Measurements from ENCODE around the gene TBC1D17. TPM values are rescaled to one million over a fixed set of nuclear protein-coding genes. Genes with fewer than 3 reads are reported as not detected.

Gene TBC1D17
- total RNA-seq, 1 experiment from 2014 or later = 62.3 TPM

- TF ChIP-seq EZH2 (IDR thresholded peaks at IDR 0.05; ENCODE audit: low read depth) = no peak
- TF ChIP-seq CTCF (conservative IDR thresholded peaks at IDR 0.05) = no peak
- ChIA-PET POLR2A (ENCODE audit: unreplicated experiment) (interaction anchor here (0.6 kb wide), 1 partner anchor 29 kb away, joined by 3 read pairs; no protein-coding TSS in a partner anchor), CTCF (no interaction called here)
- no peaks in the 10 kb centered on the region for H3K9me2 ChIP-seq (ENCODE audit: insufficient read depth)
- peaks cover 30% of the 10 kb centered on the region; the same call in 1 of the 2 replicates for H3K36me3 ChIP-seq (ENCODE audit: low read depth)
- H3K4me3 ChIP-seq = no peak overlapping the region
- H3K4me2 ChIP-seq = no peak overlapping the region
- peaks cover 84% of the 10 kb centered on the region for H3K79me2 ChIP-seq (ENCODE audit: low read depth)
- H2AFZ ChIP-seq = no peak overlapping the region
- no peak for DNase-seq
- peaks cover 9% of the 10 kb centered on the region; the same call in 1 of the 2 replicates for H3F3A ChIP-seq (ENCODE audit: insufficient read depth, low read depth)
- H3K9me3 ChIP-seq (ENCODE audit: insufficient read depth, low read depth) = no peaks in the 10 kb centered on the region
- H4K20me1 ChIP-seq (ENCODE audit: insufficient read depth) = peaks cover 64% of the 10 kb centered on the region
- no TSS peak for BruUV-seq (replicated peaks)
- intact Hi-C loops (cut with micrococcal nuclease; ENCODE audit: unreplicated experiment) = loop anchor here (5.0 kb wide), 1 partner anchor 48 kb away; the partner anchor contains the start of genes AKT1S1 and TBC1D17
- H3K27ac ChIP-seq = no peak overlapping the region
- H3K27me3 ChIP-seq (ENCODE audit: insufficient read depth, low read depth) = no peaks in the 10 kb centered on the region
- H3K4me1 ChIP-seq (replicated peaks; ENCODE audit: insufficient read depth) = peaks cover 12% of the 10 kb centered on the region
Measured at GRCh38 chr19:49925486-49925885, 48.0 kb downstream of the TBC1D17 start.

GRCh38 chr19:49926515-49926914 lies 49.0 kb downstream of the TBC1D17 start:
- Histone ChIP-seq H4K20me1 (ENCODE audit: insufficient read depth) (peaks cover 54% of the 10 kb centered on the region), H3K36me3 (ENCODE audit: low read depth) (peaks cover 33% of the 10 kb centered on the region; the same call in 1 of the 2 replicates), H3K27ac (no peak overlapping the region), H3K4me1 (replicated peaks; ENCODE audit: insufficient read depth) (peaks cover 13% of the 10 kb centered on the region), H3F3A (ENCODE audit: insufficient read depth, low read depth) (peaks cover 19% of the 10 kb centered on the region; the same call in 1 of the 2 replicates), H3K4me2 (no peak overlapping the region), H3K9me3 (ENCODE audit: insufficient read depth, low read depth) (no peaks in the 10 kb centered on the region), H3K27me3 (ENCODE audit: insufficient read depth, low read depth) (no peaks in the 10 kb centered on the region), H3K79me2 (ENCODE audit: low read depth) (peaks cover 76% of the 10 kb centered on the region), H3K9me2 (ENCODE audit: insufficient read depth) (no peaks in the 10 kb centered on the region), H2AFZ (no peak overlapping the region), H3K4me3 (no peak overlapping the region)
- DNase-seq = no peak
- POLR2A ChIA-PET (ENCODE audit: unreplicated experiment) = no interaction called here
- CTCF ChIA-PET = no interaction called here
- TF ChIP-seq EZH2 (IDR thresholded peaks at IDR 0.05; ENCODE audit: low read depth) = no peak
- TF ChIP-seq CTCF (conservative IDR thresholded peaks at IDR 0.05) = no peak
- BruUV-seq (replicated peaks) = no TSS peak
- intact Hi-C loops (cut with micrococcal nuclease; ENCODE audit: unreplicated experiment) = loop anchor here (5.0 kb wide), 1 partner anchor 49 kb away; the partner anchor contains the start of genes AKT1S1 and TBC1D17

- no peaks in the 10 kb centered on the region for H3K9me2 ChIP-seq (ENCODE audit: insufficient read depth)
- TF ChIP-seq CTCF (conservative IDR thresholded peaks at IDR 0.05) (no peak), EZH2 (IDR thresholded peaks at IDR 0.05; ENCODE audit: low read depth) (no peak)
- H3F3A ChIP-seq (ENCODE audit: insufficient read depth, low read depth) = peaks cover 24% of the 10 kb centered on the region; the same call in 1 of the 2 replicates
- H3K4me1 ChIP-seq (replicated peaks; ENCODE audit: insufficient read depth) = peaks cover 18% of the 10 kb centered on the region
- H3K79me2 ChIP-seq (ENCODE audit: low read depth) = peaks cover 66% of the 10 kb centered on the region
- peak overlapping the region; percentile 79; the same call in 1 of the 2 replicates for H3K27ac ChIP-seq
- peak overlapping the region; percentile 77 for H3K4me2 ChIP-seq
- H3K36me3 ChIP-seq (ENCODE audit: low read depth) = peaks cover 38% of the 10 kb centered on the region; the same call in 1 of the 2 replicates
- H4K20me1 ChIP-seq (ENCODE audit: insufficient read depth) = peaks cover 49% of the 10 kb centered on the region
- ChIA-PET POLR2A (ENCODE audit: unreplicated experiment) (no interaction called here), CTCF (interaction anchor here (0.6 to 0.7 kb wide), 2 partner anchors 91 to 439 kb away, joined by 3 to 12 read pairs; no protein-coding TSS in a partner anchor)
- no peaks in the 10 kb centered on the region for H3K9me3 ChIP-seq (ENCODE audit: insufficient read depth, low read depth)
- BruUV-seq (replicated peaks) = no TSS peak
- no peaks in the 10 kb centered on the region for H3K27me3 ChIP-seq (ENCODE audit: insufficient read depth, low read depth)
- peak overlapping the region; percentile 83; the same call in 1 of the 2 replicates for H3K4me3 ChIP-seq
- DNase-seq = no peak
- intact Hi-C loops (cut with micrococcal nuclease; ENCODE audit: unreplicated experiment) = loop anchor here (5.0 kb wide), 1 partner anchor 50 kb away; the partner anchor contains the start of genes AKT1S1 and TBC1D17
- H2AFZ ChIP-seq = no peak overlapping the region
Measured at GRCh38 chr19:49927526-49928264, 50.2 kb downstream of the TBC1D17 start.
